K562 (cell line): ENCODE results near the gene IQGAP3. TPM values are rescaled to one million over a fixed set of nuclear protein-coding genes. Genes with fewer than 3 reads are reported as not detected.
A peak's percentile ranks its signal among the peaks of the same experiment; 100 is the strongest.

Experiments
- CTBP1 ChIP-seq: fragments of 450-650 bp; IDR thresholded peaks from 2 replicates; pipeline ENCODE4 v1.6.1; 2016; ENCODE audit warnings: borderline replicate concordance
- DPF2 ChIP-seq: fragments of 450-650 bp; IDR thresholded peaks from 2 replicates; pipeline ENCODE4 v1.6.1; 2016
- HMG20B ChIP-seq: fragments of 250-450 bp; sonication (Bioruptor Pico); IDR thresholded peaks from 2 replicates; pipeline ENCODE4 v1.5.0; 2021; ENCODE audit warnings: mild to moderate bottlenecking
- HNRNPK ChIP-seq: fragments of 200-400 bp; formaldehyde crosslinking; IDR thresholded peaks from one replicate; pipeline ENCODE4 v1.6.1; 2018; ENCODE audit warnings: mild to moderate bottlenecking, low read depth, low read length; ENCODE audit not compliant: poor library complexity, severe bottlenecking
- JUND ChIP-seq, 2 experiments: IDR thresholded peaks; 2 replicates in 1 of 2; 3 replicates in 1 of 2; pipeline ENCODE4 v1.6.1; 2011; ENCODE audit warnings: borderline replicate concordance in 2 of 2, low read depth in 2 of 2, low read length in 2 of 2, improper control_type of control experiment in 1 of 2, missing biosample characterization in 1 of 2, missing genetic modification characterization in 1 of 2, missing genetic modification reagents in 1 of 2
- RCOR1 ChIP-seq, 2 experiments: IDR thresholded peaks; 2 replicates each; pipeline ENCODE4 v1.6.1; 2012; ENCODE audit warnings: low read depth in 2 of 2, low read length in 2 of 2, borderline replicate concordance in 1 of 2, improper control_type of control experiment in 1 of 2
- RHOXF2B ChIP-seq: fragments of 250-450 bp; sonication (Bioruptor Pico); conservative IDR thresholded peaks from 2 replicates; pipeline ENCODE4 v1.5.1; 2021
- TEAD1 ChIP-seq, 2 experiments: fragments of 450-650 bp in 1 of 2; sonication (generic) in 1 of 2; formaldehyde crosslinking; IDR thresholded peaks; 2 replicates each; pipeline versions ENCODE4 v1.4.0 to v1.8.0; 2020 to 2022; ENCODE audit warnings: mild to moderate bottlenecking in 2 of 2, missing genetic modification reagents in 1 of 2
- TEAD4 ChIP-seq, 2 experiments: sonication (generic) in 1 of 2; formaldehyde crosslinking in 1 of 2; IDR thresholded peaks; 2 replicates each; pipeline versions ENCODE4 v1.6.1 to v1.8.0; 2012 to 2022; ENCODE audit warnings: borderline replicate concordance in 1 of 2, inconsistent platforms in 1 of 2, low read length in 1 of 2, mild to moderate bottlenecking in 1 of 2, missing genetic modification reagents in 1 of 2
- ZBTB1 ChIP-seq: sonication (generic); formaldehyde crosslinking; IDR thresholded peaks from 2 replicates; pipeline ENCODE4 v1.8.1; 2023; ENCODE audit warnings: missing genetic modification reagents, low read depth, mild to moderate bottlenecking, borderline replicate concordance
- ZBTB17 ChIP-seq: fragments of 450-650 bp; formaldehyde crosslinking; IDR thresholded peaks from 2 replicates; pipeline ENCODE4 v1.4.0; 2020; ENCODE audit warnings: mild to moderate bottlenecking
- polyA plus RNA-seq, 8 experiments: library from polyadenylated mRNA; depleted of rRNA in 4 of 8; stranded (reverse) in 5 of 8; unstranded in 3 of 8; fragments of >200 nt; fragmentation: Nextera tagmentation in 2 of 8; fragmentation: Illumina TruSeq in 1 of 8; extraction: Ambion mirVana in 2 of 8; extraction: Trizol in 1 of 8; gene quantifications; 2 replicates each; pipeline versions ENCODE4 v1.2.1 to v1.2.3, GENCODE V29; 2011 to 2014; ENCODE audit warnings: inconsistent platforms in 1 of 8, missing spikeins in 1 of 8
- total RNA-seq, 7 experiments: library from RNA; depleted of rRNA in 6 of 7; stranded (reverse); fragments of >200 nt in 6 of 7; fragmentation: Illumina TruSeq in 2 of 7; extraction: Trizol in 2 of 7; gene quantifications; 2 replicates each; pipeline versions ENCODE4 v1.2.1 to v1.2.3, GENCODE V29; 2011 to 2021; ENCODE audit warnings: low replicate concordance in 1 of 7
- TF ChIP-seq, protein P1 (sequence below), 2 experiments: fragments of 450-650 bp in 1 of 2; sonication (generic) in 1 of 2; formaldehyde crosslinking in 1 of 2; IDR thresholded peaks; 2 replicates each; pipeline versions ENCODE4 v1.7.1 to v1.9.0; 2016 to 2022; ENCODE audit warnings: inconsistent platforms in 1 of 2, mild to moderate bottlenecking in 1 of 2, missing genetic modification reagents in 1 of 2
- TF ChIP-seq, protein P2 (sequence below), 3 experiments: IDR thresholded peaks in 2 of 3; conservative IDR thresholded peaks in 1 of 3; 2 replicates each; pipeline ENCODE4 v1.5.1; 2011 to 2012; ENCODE audit warnings: low read length in 3 of 3, mild to moderate bottlenecking in 3 of 3, control low read depth in 2 of 3, improper control_type of control experiment in 1 of 3, inconsistent platforms in 1 of 3, low read depth in 1 of 3, mixed read lengths in 1 of 3, moderate library complexity in 1 of 3; ENCODE audit not compliant: insufficient read depth in 2 of 3
- TF ChIP-seq, protein P3 (sequence below), 3 experiments: fragments of 200-800 bp in 1 of 3; sonication (Bioruptor generic) in 1 of 3; sonication (generic) in 1 of 3; formaldehyde crosslinking in 1 of 3; IDR thresholded peaks; 2 replicates each; pipeline versions ENCODE4 v1.6.1 to v1.8.0; 2016 to 2022; ENCODE audit warnings: mild to moderate bottlenecking in 2 of 3, missing compliant biosample characterization in 2 of 3, missing genetic modification characterization in 2 of 3, missing genetic modification reagents in 1 of 3

IQGAP3 gene
- total and polyA plus RNA-seq, 9 of the 15 experiments (the other 6 are each of a cell fraction or from before 2014, with no cell fraction given): 1.4 to 16.6 (median 11.9) TPM

DNA sequence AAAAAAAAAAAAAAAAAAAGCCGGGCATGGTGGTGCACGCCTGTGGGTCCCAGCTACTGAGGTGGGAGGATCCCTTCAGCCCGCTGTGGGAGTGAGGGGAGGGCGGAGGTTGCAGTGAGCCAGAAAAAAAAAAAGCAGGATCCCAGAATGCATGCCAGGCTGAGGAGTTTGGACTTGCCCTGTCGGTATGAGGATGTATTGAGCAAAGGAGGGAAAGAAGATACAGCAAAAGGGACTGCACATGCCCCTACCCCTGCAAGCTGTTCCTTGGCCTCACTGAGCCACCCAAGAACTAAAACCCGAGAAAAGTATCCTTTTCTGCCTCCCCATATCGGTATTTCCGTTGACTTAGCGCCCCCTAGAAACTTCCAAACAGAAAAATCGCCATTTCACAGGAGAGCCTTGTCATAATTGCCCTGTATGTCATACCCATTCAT is 30.2 kb upstream of the IQGAP3 start (continued):
- TF ChIP-seq JUND (IDR thresholded peaks at IDR 0.05; ENCODE audit: borderline replicate concordance, low read depth, low read length) (no peak), JUND (tag; IDR thresholded peaks at IDR 0.05; ENCODE audit: borderline replicate concordance, low read depth, low read length) (no peak), TEAD1 (CRISPR knock-in tag; IDR thresholded peaks at IDR 0.05) (peak in 1 of 2 experiments; percentile 64; a peak in 2 of 4 replicates), CTBP1 (peak; percentile 28; the same call in 1 of the 2 replicates), ZBTB1 (CRISPR knock-in tag) (no peak), DPF2 (peak; percentile 35; the same call in 1 of the 2 replicates), ZBTB17 (CRISPR knock-in tag) (no peak), TEAD4 (IDR thresholded peaks at IDR 0.05; ENCODE audit: low read length) (peak; percentile 38; the same call in 1 of the 2 replicates), TEAD4 (CRISPR knock-in tag; IDR thresholded peaks at IDR 0.05; ENCODE audit: borderline replicate concordance) (no peak), HNRNPK (no peak), HMG20B (CRISPR knock-in tag) (no peak), RCOR1 (IDR thresholded peaks at IDR 0.05; ENCODE audit: borderline replicate concordance in 1 of 2, low read depth in 2 of 2, low read length in 2 of 2) (0 out of 4 replicates have a peak, but pooled peaks of 1 of the 2 experiments have one; percentile 35), RHOXF2B (CRISPR knock-in tag) (no peak)
- TF ChIP-seq, protein P1, sequence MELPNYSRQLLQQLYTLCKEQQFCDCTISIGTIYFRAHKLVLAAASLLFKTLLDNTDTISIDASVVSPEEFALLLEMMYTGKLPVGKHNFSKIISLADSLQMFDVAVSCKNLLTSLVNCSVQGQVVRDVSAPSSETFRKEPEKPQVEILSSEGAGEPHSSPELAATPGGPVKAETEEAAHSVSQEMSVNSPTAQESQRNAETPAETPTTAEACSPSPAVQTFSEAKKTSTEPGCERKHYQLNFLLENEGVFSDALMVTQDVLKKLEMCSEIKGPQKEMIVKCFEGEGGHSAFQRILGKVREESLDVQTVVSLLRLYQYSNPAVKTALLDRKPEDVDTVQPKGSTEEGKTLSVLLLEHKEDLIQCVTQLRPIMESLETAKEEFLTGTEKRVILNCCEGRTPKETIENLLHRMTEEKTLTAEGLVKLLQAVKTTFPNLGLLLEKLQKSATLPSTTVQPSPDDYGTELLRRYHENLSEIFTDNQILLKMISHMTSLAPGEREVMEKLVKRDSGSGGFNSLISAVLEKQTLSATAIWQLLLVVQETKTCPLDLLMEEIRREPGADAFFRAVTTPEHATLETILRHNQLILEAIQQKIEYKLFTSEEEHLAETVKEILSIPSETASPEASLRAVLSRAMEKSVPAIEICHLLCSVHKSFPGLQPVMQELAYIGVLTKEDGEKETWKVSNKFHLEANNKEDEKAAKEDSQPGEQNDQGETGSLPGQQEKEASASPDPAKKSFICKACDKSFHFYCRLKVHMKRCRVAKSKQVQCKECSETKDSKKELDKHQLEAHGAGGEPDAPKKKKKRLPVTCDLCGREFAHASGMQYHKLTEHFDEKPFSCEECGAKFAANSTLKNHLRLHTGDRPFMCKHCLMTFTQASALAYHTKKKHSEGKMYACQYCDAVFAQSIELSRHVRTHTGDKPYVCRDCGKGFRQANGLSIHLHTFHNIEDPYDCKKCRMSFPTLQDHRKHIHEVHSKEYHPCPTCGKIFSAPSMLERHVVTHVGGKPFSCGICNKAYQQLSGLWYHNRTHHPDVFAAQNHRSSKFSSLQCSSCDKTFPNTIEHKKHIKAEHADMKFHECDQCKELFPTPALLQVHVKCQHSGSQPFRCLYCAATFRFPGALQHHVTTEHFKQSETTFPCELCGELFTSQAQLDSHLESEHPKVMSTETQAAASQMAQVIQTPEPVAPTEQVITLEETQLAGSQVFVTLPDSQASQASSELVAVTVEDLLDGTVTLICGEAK (IDR thresholded peaks at IDR 0.05): no peak
- TF ChIP-seq, protein P1 (CRISPR knock-in tag; IDR thresholded peaks at IDR 0.05): no peak
- TF ChIP-seq, protein P2, sequence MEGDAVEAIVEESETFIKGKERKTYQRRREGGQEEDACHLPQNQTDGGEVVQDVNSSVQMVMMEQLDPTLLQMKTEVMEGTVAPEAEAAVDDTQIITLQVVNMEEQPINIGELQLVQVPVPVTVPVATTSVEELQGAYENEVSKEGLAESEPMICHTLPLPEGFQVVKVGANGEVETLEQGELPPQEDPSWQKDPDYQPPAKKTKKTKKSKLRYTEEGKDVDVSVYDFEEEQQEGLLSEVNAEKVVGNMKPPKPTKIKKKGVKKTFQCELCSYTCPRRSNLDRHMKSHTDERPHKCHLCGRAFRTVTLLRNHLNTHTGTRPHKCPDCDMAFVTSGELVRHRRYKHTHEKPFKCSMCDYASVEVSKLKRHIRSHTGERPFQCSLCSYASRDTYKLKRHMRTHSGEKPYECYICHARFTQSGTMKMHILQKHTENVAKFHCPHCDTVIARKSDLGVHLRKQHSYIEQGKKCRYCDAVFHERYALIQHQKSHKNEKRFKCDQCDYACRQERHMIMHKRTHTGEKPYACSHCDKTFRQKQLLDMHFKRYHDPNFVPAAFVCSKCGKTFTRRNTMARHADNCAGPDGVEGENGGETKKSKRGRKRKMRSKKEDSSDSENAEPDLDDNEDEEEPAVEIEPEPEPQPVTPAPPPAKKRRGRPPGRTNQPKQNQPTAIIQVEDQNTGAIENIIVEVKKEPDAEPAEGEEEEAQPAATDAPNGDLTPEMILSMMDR (IDR thresholded peaks at IDR 0.05 in 2 of 3, conservative IDR thresholded peaks at IDR 0.05 in 1 of 3; ENCODE audit: insufficient read depth in 2 of 3, low read depth in 1 of 3, low read length in 3 of 3): peak; percentile 65 to 78 (median 78)
- TF ChIP-seq, protein P3, sequence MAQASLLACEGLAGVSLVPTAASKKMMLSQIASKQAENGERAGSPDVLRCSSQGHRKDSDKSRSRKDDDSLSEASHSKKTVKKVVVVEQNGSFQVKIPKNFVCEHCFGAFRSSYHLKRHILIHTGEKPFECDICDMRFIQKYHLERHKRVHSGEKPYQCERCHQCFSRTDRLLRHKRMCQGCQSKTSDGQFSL (CRISPR knock-in tag; IDR thresholded peaks at IDR 0.05): no peak
- TF ChIP-seq, protein P3 (tag; IDR thresholded peaks at IDR 0.05): no peak
